ENCODE data around the gene RTF2.

- TF ChIP-seq, protein P1, sequence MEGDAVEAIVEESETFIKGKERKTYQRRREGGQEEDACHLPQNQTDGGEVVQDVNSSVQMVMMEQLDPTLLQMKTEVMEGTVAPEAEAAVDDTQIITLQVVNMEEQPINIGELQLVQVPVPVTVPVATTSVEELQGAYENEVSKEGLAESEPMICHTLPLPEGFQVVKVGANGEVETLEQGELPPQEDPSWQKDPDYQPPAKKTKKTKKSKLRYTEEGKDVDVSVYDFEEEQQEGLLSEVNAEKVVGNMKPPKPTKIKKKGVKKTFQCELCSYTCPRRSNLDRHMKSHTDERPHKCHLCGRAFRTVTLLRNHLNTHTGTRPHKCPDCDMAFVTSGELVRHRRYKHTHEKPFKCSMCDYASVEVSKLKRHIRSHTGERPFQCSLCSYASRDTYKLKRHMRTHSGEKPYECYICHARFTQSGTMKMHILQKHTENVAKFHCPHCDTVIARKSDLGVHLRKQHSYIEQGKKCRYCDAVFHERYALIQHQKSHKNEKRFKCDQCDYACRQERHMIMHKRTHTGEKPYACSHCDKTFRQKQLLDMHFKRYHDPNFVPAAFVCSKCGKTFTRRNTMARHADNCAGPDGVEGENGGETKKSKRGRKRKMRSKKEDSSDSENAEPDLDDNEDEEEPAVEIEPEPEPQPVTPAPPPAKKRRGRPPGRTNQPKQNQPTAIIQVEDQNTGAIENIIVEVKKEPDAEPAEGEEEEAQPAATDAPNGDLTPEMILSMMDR (conservative IDR thresholded peaks at IDR 0.05) = no peak
- no peak for TF ChIP-seq ZFX (IDR thresholded peaks at IDR 0.05)
Measured at GRCh38 chr20:56420028-56420427, 48.4 kb upstream of the RTF2 start.

All from C4-2B (cell line).